Mammary epithelial cell (primary cell): ENCODE data around the gene KYAT1.

Experiments
- EZH2 ChIP-seq: IDR thresholded peaks from 2 replicates; pipeline ENCODE4 v1.6.1; 2012; ENCODE audit warnings: low read length, inconsistent platforms, borderline replicate concordance
- TF ChIP-seq, protein P1 (sequence below), 2 donors: IDR thresholded peaks in 1 of 2; conservative IDR thresholded peaks in 1 of 2; 2 replicates each; pipeline ENCODE4 v1.5.1; 2011 to 2012; ENCODE audit warnings: inconsistent platforms in 2 of 2, low read length in 2 of 2, mild to moderate bottlenecking in 2 of 2, control low read depth in 1 of 2, low read depth in 1 of 2; ENCODE audit not compliant: insufficient read depth in 1 of 2; ENCODE audit errors: extremely low read depth in 1 of 2

DNA sequence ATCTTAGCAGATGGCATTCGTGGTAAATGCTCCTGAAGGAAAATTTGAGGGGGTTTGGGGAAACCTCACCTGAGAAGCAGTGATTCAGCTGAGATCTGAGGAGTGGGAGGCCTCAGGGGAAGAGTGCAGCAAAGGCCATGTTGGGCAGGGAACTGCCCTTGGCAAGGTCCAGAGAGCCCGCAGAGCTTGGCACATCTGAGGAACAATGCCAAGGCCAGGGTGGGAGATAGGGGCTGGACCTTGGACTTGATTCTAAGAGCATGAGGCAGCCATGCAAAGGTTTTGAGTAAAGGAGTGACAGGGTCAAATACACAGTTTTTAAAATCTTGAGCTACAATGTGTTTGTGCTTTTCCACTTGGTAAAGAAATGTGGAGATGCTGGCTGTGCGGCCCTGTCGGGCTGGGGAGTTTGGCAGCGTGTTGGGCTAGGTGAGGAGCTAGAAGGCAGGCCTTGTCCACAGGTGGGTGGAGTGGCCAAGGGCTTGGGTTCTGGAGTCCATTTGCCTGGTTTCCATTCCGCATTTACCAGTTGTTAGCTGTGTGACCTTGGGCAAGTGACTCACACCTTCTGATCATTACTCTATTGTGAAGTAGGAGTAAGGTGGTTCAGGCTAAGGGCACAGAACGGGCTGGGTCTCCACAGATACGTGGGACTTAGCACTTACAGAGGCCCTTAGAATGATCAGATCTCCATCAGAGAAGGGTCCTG is 88.6 kb downstream of the KYAT1 start:
- TF ChIP-seq, protein P1, sequence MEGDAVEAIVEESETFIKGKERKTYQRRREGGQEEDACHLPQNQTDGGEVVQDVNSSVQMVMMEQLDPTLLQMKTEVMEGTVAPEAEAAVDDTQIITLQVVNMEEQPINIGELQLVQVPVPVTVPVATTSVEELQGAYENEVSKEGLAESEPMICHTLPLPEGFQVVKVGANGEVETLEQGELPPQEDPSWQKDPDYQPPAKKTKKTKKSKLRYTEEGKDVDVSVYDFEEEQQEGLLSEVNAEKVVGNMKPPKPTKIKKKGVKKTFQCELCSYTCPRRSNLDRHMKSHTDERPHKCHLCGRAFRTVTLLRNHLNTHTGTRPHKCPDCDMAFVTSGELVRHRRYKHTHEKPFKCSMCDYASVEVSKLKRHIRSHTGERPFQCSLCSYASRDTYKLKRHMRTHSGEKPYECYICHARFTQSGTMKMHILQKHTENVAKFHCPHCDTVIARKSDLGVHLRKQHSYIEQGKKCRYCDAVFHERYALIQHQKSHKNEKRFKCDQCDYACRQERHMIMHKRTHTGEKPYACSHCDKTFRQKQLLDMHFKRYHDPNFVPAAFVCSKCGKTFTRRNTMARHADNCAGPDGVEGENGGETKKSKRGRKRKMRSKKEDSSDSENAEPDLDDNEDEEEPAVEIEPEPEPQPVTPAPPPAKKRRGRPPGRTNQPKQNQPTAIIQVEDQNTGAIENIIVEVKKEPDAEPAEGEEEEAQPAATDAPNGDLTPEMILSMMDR (conservative IDR thresholded peaks at IDR 0.05 in 1 of 2, IDR thresholded peaks at IDR 0.05 in 1 of 2; ENCODE audit: extremely low read depth in 1 of 2, insufficient read depth in 1 of 2, low read depth in 1 of 2, low read length in 2 of 2): no peak
- TF ChIP-seq EZH2: no peak
